NOMO-1 treated with dmso at 0.1 percent for 144 hours (cell line): ENCODE results near the gene AURKA.

Experiments used
- DNase-seq: peaks from one replicate; lab custom pipeline; 2025; ENCODE audit not compliant: unreplicated experiment; lab: John Stamatoyannopoulos, UW

Gene AURKA

GRCh38 chr20:56392132-56392880 is at the start of gene AURKA, which contains the start of gene CSTF1:
AURKA (minus strand) TSS chr20:56392215; CDS start chr20:56388197, 4,018 bp downstream.
CSTF1 (plus strand) TSS chr20:56392645; CDS start chr20:56395553, 2,908 bp downstream.
- peak; percentile 97 for DNase-seq

GRCh38 chr20:56440346-56441007 is 48.5 kb upstream of the AURKA start:
- DNase-seq: no peak

- no peak for DNase-seq
Observed at GRCh38 chr20:56439771-56440291, 47.8 kb upstream of the AURKA start.

GRCh38 chr20:56438284-56438683 is 46.3 kb upstream of the AURKA start:
- DNase-seq: no peak

- DNase-seq: no peak
Observed at GRCh38 chr20:56437196-56437960, 45.4 kb upstream of the AURKA start.

GRCh38 chr20:56433880-56434255 is 41.9 kb upstream of the AURKA start:
- DNase-seq: no peak

- DNase-seq: no peak
Observed at GRCh38 chr20:56433221-56433879, 41.3 kb upstream of the AURKA start.

- DNase-seq: no peak
Observed at GRCh38 chr20:56431471-56431870, 39.5 kb upstream of the AURKA start.

GRCh38 chr20:56430957-56431356 is 38.9 kb upstream of the AURKA start:
- DNase-seq: no peak

GRCh38 chr20:56430461-56430860 is 38.4 kb upstream of the AURKA start:
- no peak for DNase-seq

- DNase-seq: no peak
Observed at GRCh38 chr20:56429941-56430340, 37.9 kb upstream of the AURKA start.

- DNase-seq: peak; percentile 52
Observed at GRCh38 chr20:56429502-56429901, 37.5 kb upstream of the AURKA start.

- DNase-seq: no peak
Observed at GRCh38 chr20:56428881-56429280, 36.9 kb upstream of the AURKA start.

- no peak for DNase-seq
Observed at GRCh38 chr20:56428410-56428809, 36.4 kb upstream of the AURKA start.

- peak; percentile 16 for DNase-seq
Observed at GRCh38 chr20:56427797-56428196, 35.8 kb upstream of the AURKA start.

- DNase-seq: no peak
Observed at GRCh38 chr20:56426926-56427325, 34.9 kb upstream of the AURKA start.

- no peak for DNase-seq
Observed at GRCh38 chr20:56426026-56426425, 34.0 kb upstream of the AURKA start.

GRCh38 chr20:56424931-56425330 is 32.9 kb upstream of the AURKA start:
- DNase-seq: no peak

GRCh38 chr20:56423886-56424285 is 31.9 kb upstream of the AURKA start:
- DNase-seq: no peak

GRCh38 chr20:56423211-56423610 is 31.2 kb upstream of the AURKA start:
- no peak for DNase-seq

GRCh38 chr20:56422824-56423189 is 30.8 kb upstream of the AURKA start:
- no peak for DNase-seq
